Measurements from ENCODE around the gene TENM4.
"Not testable (repeated sequence)": the region's sequence is repeated elsewhere in the genome, so short reads cannot be mapped to it uniquely, and the experiment has no call there.

Gene TENM4

DNA sequence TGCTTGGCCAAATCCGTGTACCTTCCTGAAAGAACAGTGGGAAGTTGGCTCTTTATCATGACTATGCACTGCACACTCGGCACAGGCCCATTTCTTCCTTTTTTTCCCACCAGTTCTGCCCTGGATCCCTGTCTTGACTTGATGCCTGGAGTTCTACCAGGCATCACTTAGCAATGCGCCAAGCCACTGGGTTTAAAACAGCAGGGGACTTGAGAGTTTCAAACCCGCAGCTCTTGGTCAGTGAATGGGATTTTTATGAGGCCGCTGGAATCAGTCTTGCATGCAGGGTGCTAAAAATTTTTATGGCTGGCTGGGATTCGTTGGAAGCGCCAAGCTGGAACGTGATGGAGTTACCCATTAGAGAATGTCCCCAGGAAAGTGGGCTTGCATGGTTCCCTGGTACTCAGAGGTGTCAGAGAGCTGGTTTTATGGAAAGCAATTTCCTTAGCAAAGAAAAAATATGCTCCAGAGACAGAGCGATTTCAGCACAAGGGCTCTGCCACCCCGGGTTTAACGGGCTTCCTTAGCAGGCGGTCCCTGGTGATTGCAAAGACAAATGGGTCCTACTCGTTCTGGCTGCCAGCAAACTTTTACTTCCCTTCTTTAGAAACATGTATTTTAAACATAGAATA is 432.9 kb downstream of the TENM4 start:
- H3K4me1 Mint-ChIP-seq, result no peaks in the 10 kb centered on the region
- H3K36me3 Mint-ChIP-seq, result no peaks in the 10 kb centered on the region
- H3K27me3 Mint-ChIP-seq, result peaks cover 4% of the 10 kb centered on the region
- H3K9me3 Mint-ChIP-seq, result peaks cover 2% of the 10 kb centered on the region
- H3K4me3 Mint-ChIP-seq, result no peak overlapping the region
- no peak overlapping the region for H3K27ac Mint-ChIP-seq

DNA sequence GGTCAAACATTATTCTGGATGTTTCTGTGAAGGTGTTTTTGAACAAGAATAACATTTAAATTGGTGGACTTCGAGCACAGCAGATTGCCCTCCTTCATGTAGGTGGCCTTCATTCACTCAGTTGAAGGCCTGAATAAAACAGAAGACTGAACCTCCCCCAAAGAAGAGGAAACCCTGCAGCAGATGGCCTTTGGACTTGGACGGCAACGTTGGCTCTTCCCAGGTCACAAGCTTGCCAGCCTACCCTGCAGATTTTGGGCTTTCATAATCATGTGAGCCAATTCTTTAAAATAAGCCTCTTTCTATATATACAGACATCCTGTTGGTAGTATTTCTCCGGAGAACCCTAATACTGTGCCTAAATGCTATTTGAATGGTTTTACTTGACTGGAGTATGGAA is 434.0 kb downstream of the TENM4 start:
- no peaks in the 10 kb centered on the region for H3K36me3 Mint-ChIP-seq
- no peak overlapping the region for H3K4me3 Mint-ChIP-seq
- H3K27me3 Mint-ChIP-seq, result no peaks in the 10 kb centered on the region
- no peak overlapping the region for H3K27ac Mint-ChIP-seq
- no peaks in the 10 kb centered on the region for H3K4me1 Mint-ChIP-seq
- H3K9me3 Mint-ChIP-seq, result peaks cover 7% of the 10 kb centered on the region

DNA sequence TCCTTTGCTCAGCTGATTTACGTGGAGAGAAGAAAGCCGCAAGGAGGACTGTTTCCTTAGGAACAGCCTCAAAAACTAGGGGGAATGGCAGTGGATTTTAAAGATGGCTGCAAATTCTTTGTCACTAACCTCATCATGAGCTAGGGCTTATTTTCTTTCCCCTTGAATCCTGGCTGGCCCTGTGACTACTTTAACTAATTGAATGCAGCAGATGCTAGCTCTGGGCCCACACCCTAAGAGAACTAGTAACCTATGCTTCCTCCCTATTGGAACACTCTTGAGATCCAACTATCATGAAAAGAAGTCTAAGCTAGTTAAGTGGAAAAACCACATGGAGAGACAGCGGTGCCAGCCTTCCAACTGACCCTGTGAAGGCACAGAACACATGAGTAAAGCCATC is 444.8 kb downstream of the TENM4 start:
- Mint-ChIP-seq H3K4me1 (no peaks in the 10 kb centered on the region), H3K27me3 (peaks cover 18% of the 10 kb centered on the region), H3K36me3 (no peaks in the 10 kb centered on the region), H3K9me3 (peaks cover 8% of the 10 kb centered on the region), H3K27ac (no peak overlapping the region), H3K4me3 (no peak overlapping the region)

GRCh38 chr11:78995171-78995570 is 445.7 kb downstream of the TENM4 start:
- Mint-ChIP-seq H3K4me3 (no peak overlapping the region), H3K4me1 (no peaks in the 10 kb centered on the region), H3K27ac (no peak overlapping the region)

GRCh38 chr11:78993802-78994430 is 446.9 kb downstream of the TENM4 start:
- Mint-ChIP-seq H3K4me1 (no peaks in the 10 kb centered on the region), H3K27ac (no peak overlapping the region), H3K4me3 (no peak overlapping the region), H3K9me3 (no peaks in the 10 kb centered on the region), H3K36me3 (no peaks in the 10 kb centered on the region), H3K27me3 (peaks cover 20% of the 10 kb centered on the region)

More at GRCh38 chr11:78995171-78995570, 445.7 kb downstream of the TENM4 start:
- H3K27me3 Mint-ChIP-seq, result peaks cover 18% of the 10 kb centered on the region
- no peaks in the 10 kb centered on the region for H3K36me3 Mint-ChIP-seq
- H3K9me3 Mint-ChIP-seq, result peaks cover 8% of the 10 kb centered on the region

DNA sequence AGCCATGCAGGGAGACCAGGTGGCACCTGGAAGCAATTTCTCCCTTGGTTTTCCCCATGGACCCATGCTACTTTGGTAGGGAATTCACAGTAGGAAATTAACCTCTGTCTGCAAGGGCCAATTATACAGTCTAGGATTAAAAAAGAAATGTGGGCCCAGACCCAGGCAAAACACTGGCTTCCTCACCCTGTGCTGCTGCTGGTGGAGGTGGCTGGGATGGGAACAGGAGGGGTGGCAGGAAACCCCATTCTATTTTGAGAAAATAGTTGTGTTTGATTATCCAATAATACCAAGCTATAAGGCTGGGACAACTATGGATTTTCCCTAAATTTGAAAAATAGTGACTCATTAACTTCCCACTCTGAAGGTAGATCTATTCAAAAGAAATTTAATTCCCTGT is 449.1 kb downstream of the TENM4 start:
- no peak overlapping the region for H3K27ac Mint-ChIP-seq

DNA sequence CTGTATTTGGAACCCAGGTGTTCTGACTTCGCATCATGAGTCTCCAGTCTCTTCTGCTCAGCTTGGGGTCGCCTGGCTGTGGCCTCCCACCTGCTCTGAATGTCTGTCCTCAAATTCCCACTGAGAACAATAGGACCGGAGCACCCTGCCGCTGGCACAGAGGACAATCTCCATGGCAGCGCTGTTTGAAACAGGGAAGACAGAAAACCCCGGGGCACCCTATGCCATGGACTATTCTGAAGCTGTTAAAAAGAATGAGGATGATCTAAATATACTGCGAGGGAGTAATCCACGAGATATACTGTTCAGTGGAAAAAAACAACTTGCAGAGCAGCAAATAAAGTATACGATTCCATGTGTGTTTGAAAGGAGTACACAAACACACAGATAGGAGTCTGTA is 450.6 kb downstream of the TENM4 start:
- H3K27ac Mint-ChIP-seq, result no peak overlapping the region
- peaks cover 18% of the 10 kb centered on the region for H3K27me3 Mint-ChIP-seq
- no peaks in the 10 kb centered on the region for H3K36me3 Mint-ChIP-seq
- H3K4me1 Mint-ChIP-seq, result no peaks in the 10 kb centered on the region
- H3K9me3 Mint-ChIP-seq, result no peaks in the 10 kb centered on the region
- no peak overlapping the region for H3K4me3 Mint-ChIP-seq

More for the DNA sequence above, 449.1 kb downstream of the TENM4 start:
- no peak overlapping the region for H3K4me3 Mint-ChIP-seq
- no peaks in the 10 kb centered on the region for H3K36me3 Mint-ChIP-seq
- H3K9me3 Mint-ChIP-seq, result no peaks in the 10 kb centered on the region
- no peaks in the 10 kb centered on the region for H3K4me1 Mint-ChIP-seq
- H3K27me3 Mint-ChIP-seq, result peaks cover 22% of the 10 kb centered on the region

- H3K9me3 Mint-ChIP-seq, result no peaks in the 10 kb centered on the region
- H3K4me3 Mint-ChIP-seq, result no peak overlapping the region
- no peaks in the 10 kb centered on the region for H3K4me1 Mint-ChIP-seq
These were observed 453.1 kb downstream of the TENM4 start for GRCh38 chr11:78987748-78988147.

DNA sequence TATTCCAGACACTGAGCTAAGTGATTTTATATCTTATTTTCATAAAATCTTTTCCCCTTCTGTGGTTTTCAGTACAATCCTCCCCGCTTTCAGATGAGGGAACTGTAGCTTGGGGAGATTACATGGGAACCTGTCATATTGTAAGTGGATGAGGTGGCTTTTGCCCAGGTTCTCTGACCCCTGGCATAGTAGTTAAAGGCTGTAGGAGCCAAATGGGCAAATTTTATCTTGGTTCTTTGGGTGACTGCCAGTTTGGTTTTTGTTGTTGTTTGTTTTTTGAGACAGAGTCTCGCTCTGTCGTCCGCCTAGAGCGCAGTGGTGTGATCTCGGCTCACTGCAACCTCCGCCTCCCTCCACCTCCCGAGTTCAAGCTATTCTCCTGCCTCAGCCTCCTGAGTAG is 454.5 kb downstream of the TENM4 start:
- H3K9me3 Mint-ChIP-seq, result no peaks in the 10 kb centered on the region
- H3K4me3 Mint-ChIP-seq, result no peak overlapping the region
- H3K27ac Mint-ChIP-seq, result no peak overlapping the region
- no peaks in the 10 kb centered on the region for H3K4me1 Mint-ChIP-seq
- peaks cover 5% of the 10 kb centered on the region for H3K27me3 Mint-ChIP-seq
- H3K36me3 Mint-ChIP-seq, result no peaks in the 10 kb centered on the region

More at GRCh38 chr11:78987748-78988147, 453.1 kb downstream of the TENM4 start:
- no peaks in the 10 kb centered on the region for H3K36me3 Mint-ChIP-seq
- H3K27me3 Mint-ChIP-seq, result peaks cover 9% of the 10 kb centered on the region
- no peak overlapping the region for H3K27ac Mint-ChIP-seq

- Mint-ChIP-seq H3K36me3 (no peaks in the 10 kb centered on the region), H3K4me3 (no peak overlapping the region), H3K27ac (no peak overlapping the region), H3K4me1 (no peaks in the 10 kb centered on the region), H3K27me3 (peaks cover 5% of the 10 kb centered on the region), H3K9me3 (no peaks in the 10 kb centered on the region)
These were observed 455.2 kb downstream of the TENM4 start for GRCh38 chr11:78985663-78986062.

DNA sequence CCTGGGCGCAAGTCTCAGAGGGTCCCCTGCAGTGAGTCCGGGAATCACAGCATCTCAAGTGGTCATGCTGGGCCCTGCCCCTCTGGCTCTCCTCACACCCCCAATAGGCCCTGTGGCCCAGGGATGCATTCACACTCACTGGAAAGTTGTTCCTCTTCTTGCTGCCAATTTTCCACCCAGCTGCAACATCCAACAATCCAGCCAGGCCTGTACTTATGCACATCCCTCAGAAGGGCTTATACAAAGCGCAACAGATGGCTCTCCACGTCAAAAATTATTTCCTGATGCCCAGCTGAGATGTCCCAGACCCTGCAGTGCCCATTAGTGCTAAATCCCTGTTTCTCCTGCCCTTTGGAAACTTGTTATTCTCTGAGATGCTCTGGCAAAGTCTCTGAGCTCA is 458.4 kb downstream of the TENM4 start:
- Mint-ChIP-seq H3K4me1 (no peaks in the 10 kb centered on the region), H3K27ac (no peak overlapping the region), H3K27me3 (peaks cover 4% of the 10 kb centered on the region), H3K9me3 (no peaks in the 10 kb centered on the region), H3K4me3 (no peak overlapping the region), H3K36me3 (no peaks in the 10 kb centered on the region)

DNA sequence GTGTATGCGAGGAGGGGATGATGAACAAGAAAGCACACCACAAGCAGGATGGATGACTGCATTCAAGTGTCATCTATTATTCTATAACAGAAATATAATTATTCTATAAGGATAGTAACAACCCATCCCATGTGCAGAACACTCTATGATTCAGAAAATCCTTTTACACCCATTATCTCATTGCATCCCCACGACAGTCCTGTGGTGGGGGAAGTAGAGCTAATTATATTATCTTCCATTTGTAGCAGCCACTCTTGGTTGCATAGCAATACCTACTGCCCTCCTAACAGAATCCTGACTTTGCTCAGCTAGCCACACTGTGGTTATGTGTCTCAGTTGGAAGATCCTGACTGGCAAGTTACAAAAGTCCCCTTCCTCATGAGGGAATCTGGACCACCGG is 459.7 kb downstream of the TENM4 start:
- H3K4me3 Mint-ChIP-seq, result no peak overlapping the region
- no peaks in the 10 kb centered on the region for H3K36me3 Mint-ChIP-seq
- peaks cover 4% of the 10 kb centered on the region for H3K27me3 Mint-ChIP-seq
- H3K9me3 Mint-ChIP-seq, result no peaks in the 10 kb centered on the region
- H3K27ac Mint-ChIP-seq, result no peak overlapping the region
- H3K4me1 Mint-ChIP-seq, result no peaks in the 10 kb centered on the region

DNA sequence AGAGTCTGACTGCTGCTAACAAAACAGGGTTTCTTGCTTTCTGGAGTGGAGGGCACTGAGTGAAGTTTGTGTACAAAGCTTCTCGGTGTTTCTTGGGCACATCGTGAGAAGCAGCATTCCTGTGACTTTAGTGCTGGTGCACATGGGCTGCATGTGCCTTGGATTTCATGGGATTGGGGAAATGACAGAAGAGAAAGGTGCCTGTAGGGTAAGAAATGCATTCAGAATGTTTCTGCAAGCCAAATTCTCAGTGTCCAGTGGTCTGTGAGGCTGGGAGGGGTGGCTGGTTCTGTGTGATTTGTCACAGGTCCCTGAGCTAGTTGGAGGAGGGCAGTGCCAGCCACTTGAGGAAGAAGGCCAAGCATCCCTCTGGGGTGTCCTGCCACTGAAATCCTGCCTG is 462.0 kb downstream of the TENM4 start:
- Mint-ChIP-seq H3K27me3 (peaks cover 2% of the 10 kb centered on the region), H3K9me3 (no peaks in the 10 kb centered on the region), H3K4me3 (no peak overlapping the region), H3K36me3 (no peaks in the 10 kb centered on the region), H3K27ac (no peak overlapping the region), H3K4me1 (no peaks in the 10 kb centered on the region)

GRCh38 chr11:78977848-78978247 is 463.0 kb downstream of the TENM4 start:
- not testable (repeated sequence) for H3K4me1 Mint-ChIP-seq, H3K27me3 Mint-ChIP-seq, H3K27ac Mint-ChIP-seq, H3K36me3 Mint-ChIP-seq, H3K9me3 Mint-ChIP-seq, H3K4me3 Mint-ChIP-seq

DNA sequence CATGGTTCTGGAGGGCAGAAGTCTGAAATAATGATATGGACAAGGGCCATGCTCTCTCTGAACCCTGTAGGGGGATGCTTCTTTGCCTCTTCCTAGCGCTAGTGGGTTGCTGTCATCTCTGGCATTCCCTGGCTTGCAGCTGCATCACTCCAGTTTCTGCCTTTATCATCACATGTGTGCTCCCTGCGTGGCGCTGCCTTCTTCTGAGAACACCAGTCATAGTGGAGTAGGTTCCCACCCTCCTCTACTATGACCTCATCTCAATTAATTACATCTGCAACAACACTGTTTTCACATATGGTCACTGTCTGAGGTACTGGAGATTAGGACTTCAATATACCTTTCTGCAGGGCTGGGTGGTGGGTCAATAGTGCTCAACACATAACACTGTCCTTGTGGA is 463.8 kb downstream of the TENM4 start:
- no peak overlapping the region for H3K27ac Mint-ChIP-seq
- peaks cover 2% of the 10 kb centered on the region for H3K27me3 Mint-ChIP-seq
- H3K9me3 Mint-ChIP-seq, result no peaks in the 10 kb centered on the region
- no peaks in the 10 kb centered on the region for H3K36me3 Mint-ChIP-seq
- H3K4me1 Mint-ChIP-seq, result no peaks in the 10 kb centered on the region
- H3K4me3 Mint-ChIP-seq, result no peak overlapping the region

- Mint-ChIP-seq H3K4me1 (no peaks in the 10 kb centered on the region), H3K9me3 (no peaks in the 10 kb centered on the region), H3K4me3 (no peak overlapping the region), H3K36me3 (no peaks in the 10 kb centered on the region), H3K27ac (no peak overlapping the region), H3K27me3 (peaks cover 2% of the 10 kb centered on the region)
These were observed 465.7 kb downstream of the TENM4 start for GRCh38 chr11:78975081-78975480.

- Mint-ChIP-seq H3K9me3 (no peaks in the 10 kb centered on the region), H3K36me3 (no peaks in the 10 kb centered on the region), H3K4me3 (no peak overlapping the region), H3K4me1 (no peaks in the 10 kb centered on the region), H3K27me3 (peaks cover 2% of the 10 kb centered on the region), H3K27ac (no peak overlapping the region)
These were observed 467.0 kb downstream of the TENM4 start for GRCh38 chr11:78973876-78974275.
